OCI-LY3 (cell line): Measurements from ENCODE around the gene PLXNB3.

Experiments
- H2AFZ ChIP-seq: fragments of 200-600, 300-600 bp; shearing (Covaris generic); 2 replicates; pipeline ENCODE4 v1.6.0; 2014; ENCODE audit warnings: antibody characterized with exemption, low read depth, low read length
- H3K27ac ChIP-seq: fragments of 200-600, 300-600 bp; sonication (generic); 2 replicates; pipeline ENCODE4 v1.5.1; 2014; ENCODE audit warnings: mild to moderate bottlenecking, low read length, moderate library complexity, mixed read lengths
- H3K27me3 ChIP-seq: fragments of 200-600, 300-600 bp; sonication (generic); 2 replicates; pipeline ENCODE4 v1.6.1; 2014; ENCODE audit warnings: low read depth, low read length, mixed read lengths
- H3K36me3 ChIP-seq: fragments of 200-600, 300-600 bp; sonication (generic); replicated peaks from 2 replicates; pipeline ENCODE3; 2014; ENCODE audit warnings: low read depth, low read length, mixed read lengths
- H3K4me1 ChIP-seq: fragments of 300-600, 200-600 bp; sonication (generic); 2 replicates; pipeline ENCODE4 v1.6.1; 2014; ENCODE audit warnings: low read length, mixed read lengths
- H3K4me2 ChIP-seq: fragments of 200-600, 300-600 bp; sonication (generic); 2 replicates; pipeline ENCODE4 v1.6.1; 2014; ENCODE audit warnings: low read length, mixed read lengths
- H3K4me3 ChIP-seq: fragments of 300-600, 200-600 bp; sonication (generic); 2 replicates; pipeline ENCODE4 v1.5.1; 2014; ENCODE audit warnings: antibody characterized with exemption, mild to moderate bottlenecking, low read length, moderate library complexity
- H3K79me2 ChIP-seq: fragments of 300-600, 200-600 bp; shearing (Covaris generic); 2 replicates; pipeline ENCODE4 v1.6.1; 2014; ENCODE audit warnings: mild to moderate bottlenecking, low read length, mixed read lengths
- H3K9ac ChIP-seq: fragments of 300-600, 200-600 bp; shearing (Covaris generic); 2 replicates; pipeline ENCODE4 v1.6.0; 2014; ENCODE audit warnings: mild to moderate bottlenecking, low read length, moderate library complexity
- H3K9me3 ChIP-seq: fragments of 200-600, 300-600 bp; shearing (Covaris generic); 2 replicates; pipeline ENCODE4 v1.6.1; 2014; ENCODE audit warnings: low read length, mixed read lengths; ENCODE audit not compliant: insufficient read depth
- H4K20me1 ChIP-seq: fragments of 200-600, 300-600 bp; sonication (generic); 2 replicates; pipeline ENCODE4 v1.6.1; 2016; ENCODE audit warnings: low read length, mixed read lengths; ENCODE audit not compliant: insufficient read depth
- CTCF ChIP-seq: fragments of 200-600, 300-600 bp; sonication (generic); IDR thresholded peaks from 2 replicates; pipeline ENCODE4 v1.5.1; 2014; ENCODE audit warnings: antibody characterized with exemption, low read length, low read depth
- EZH2phosphoT487 ChIP-seq: fragments of 200-600 bp; shearing (Covaris generic); IDR thresholded peaks from 2 replicates; pipeline ENCODE4 v1.6.1; 2018; ENCODE audit warnings: antibody characterized with exemption, mixed run types, low read depth

The PLXNB3 gene

DNA sequence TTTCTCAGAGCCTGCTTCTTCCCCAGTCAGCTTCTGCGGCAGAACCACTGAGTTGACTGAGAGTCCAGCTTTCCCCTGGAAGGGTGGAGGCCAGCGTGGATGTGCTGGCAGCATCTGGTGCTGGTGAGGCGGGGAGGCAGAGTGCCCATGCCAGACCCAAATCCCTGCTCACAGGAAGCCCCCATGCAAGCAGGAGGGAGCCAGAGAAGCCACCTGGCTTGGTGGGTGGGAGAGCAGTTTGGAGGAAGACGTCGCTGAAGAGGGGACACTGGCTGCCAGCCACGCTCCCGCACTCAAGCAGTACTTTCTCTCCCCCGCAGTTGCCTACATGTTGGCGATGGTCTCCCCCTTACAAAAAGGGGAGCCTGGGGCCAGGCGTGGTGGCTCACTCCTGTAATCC lies 60.3 kb downstream of the PLXNB3 start:
- no peak overlapping the region for H2AFZ ChIP-seq
- no peak overlapping the region for H3K9ac ChIP-seq
- no peaks in the 10 kb centered on the region for H3K36me3 ChIP-seq
- no peak for TF ChIP-seq CTCF
- no peak for TF ChIP-seq EZH2phosphoT487
- peaks cover 6% of the 10 kb centered on the region for H3K27me3 ChIP-seq
- no peak overlapping the region for H3K4me2 ChIP-seq
- H3K9me3 ChIP-seq: no peaks in the 10 kb centered on the region
- no peak overlapping the region for H3K4me3 ChIP-seq
- H4K20me1 ChIP-seq: no peaks in the 10 kb centered on the region
- H3K27ac ChIP-seq: no peak overlapping the region
- H3K79me2 ChIP-seq: no peaks in the 10 kb centered on the region
- peaks cover 12% of the 10 kb centered on the region for H3K4me1 ChIP-seq

DNA sequence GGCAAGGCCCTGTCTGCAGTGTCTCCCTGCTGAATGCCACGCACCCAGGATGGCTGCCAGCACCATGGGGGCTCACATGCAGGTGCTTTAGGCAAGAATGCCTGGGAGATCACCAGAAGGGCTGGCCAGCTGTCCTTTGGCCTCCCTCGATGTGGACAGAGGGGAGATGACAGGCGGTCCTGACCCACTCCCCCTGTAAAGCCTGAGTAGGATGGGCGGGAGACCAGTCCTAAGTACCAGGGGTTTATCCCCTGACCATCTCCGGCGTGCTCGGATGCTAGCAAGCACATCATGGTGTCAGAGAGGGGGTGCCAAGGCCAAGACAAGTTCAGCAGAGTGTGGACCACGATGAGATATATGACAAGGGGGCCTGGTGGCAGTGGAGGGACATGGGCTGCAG lies 61.0 kb downstream of the PLXNB3 start:
- no peaks in the 10 kb centered on the region for H3K79me2 ChIP-seq
- peaks cover 12% of the 10 kb centered on the region for H3K4me1 ChIP-seq
- no peak overlapping the region for H3K4me2 ChIP-seq
- H3K27me3 ChIP-seq: peaks cover 6% of the 10 kb centered on the region; the same call in 1 of the 2 replicates
- H3K4me3 ChIP-seq: no peak overlapping the region
- no peak for TF ChIP-seq CTCF
- TF ChIP-seq EZH2phosphoT487: no peak
- no peak overlapping the region for H3K9ac ChIP-seq
- H3K36me3 ChIP-seq: no peaks in the 10 kb centered on the region
- H3K9me3 ChIP-seq: no peaks in the 10 kb centered on the region
- no peak overlapping the region for H3K27ac ChIP-seq
- H4K20me1 ChIP-seq: no peaks in the 10 kb centered on the region
- no peak overlapping the region for H2AFZ ChIP-seq
